ENCODE data around the gene ZNF423.

- no peak for TF ChIP-seq EZH2 (IDR thresholded peaks at IDR 0.05; ENCODE audit: insufficient read depth, poor library complexity, severe bottlenecking)
- TF ChIP-seq EZH2phosphoT487 (IDR thresholded peaks at IDR 0.05; ENCODE audit: insufficient read depth, low read depth), result no peak
Measured at GRCh38 chr16:49473773-49474172, 382.1 kb downstream of the ZNF423 start.

All from GM23248 (cell line).